Left lung (tissue), 10 donors: ENCODE data around the gene ARNT2. TPM values are rescaled to one million over a fixed set of nuclear protein-coding genes. Genes with fewer than 3 reads are reported as not detected.

Experiments used
- ATAC-seq: fragments of 200-7000 bp; cut with Tn5 transposase; one replicate; pipeline ENCODE4 v1.9.1; 2020; ENCODE audit warnings: moderate library complexity
- DNase-seq, 4 donors: peaks; one replicate each; pipeline ENCODE4 v3.0.0-alpha.2; 2013 to 2020
- H3K27ac ChIP-seq, 2 donors: fragments of 200-600 bp; sonication (generic) in 1 of 2; one replicate each; pipeline versions ENCODE4 v1.5.0 to v1.8.0; 2020 to 2021
- H3K27me3 ChIP-seq, 2 donors: fragments of 200-600 bp; sonication (generic) in 1 of 2; one replicate each; pipeline versions ENCODE4 v1.5.0 to v1.8.0; 2020 to 2021
- H3K36me3 ChIP-seq, 2 donors: fragments of 200-600 bp; sonication (generic) in 1 of 2; one replicate each; pipeline versions ENCODE4 v1.5.0 to v1.8.0; 2020 to 2021
- H3K4me1 ChIP-seq, 2 donors: fragments of 200-600 bp; one replicate each; pipeline ENCODE4 v1.8.0; 2021
- H3K4me3 ChIP-seq, 2 donors: fragments of 200-600 bp; sonication (generic) in 1 of 2; one replicate each; pipeline versions ENCODE4 v1.5.0 to v1.8.0; 2020 to 2021; ENCODE audit warnings: mild to moderate bottlenecking in 1 of 2
- H3K9me3 ChIP-seq, 2 donors: fragments of 200-600 bp; sonication (generic) in 1 of 2; one replicate each; pipeline versions ENCODE4 v1.5.0 to v1.8.0; 2020 to 2021
- intact Hi-C, 2 donors: fragments of 100-400 bp; cut with DNase I; formaldehyde crosslinking; loops; one replicate each; pipeline versions ENCODE4 v1.11.2 to v1.14.2; 2022
- polyA plus RNA-seq, 6 donors: library from polyadenylated mRNA; unstranded; fragments of 120-200 nt; gene quantifications; one replicate each; pipeline ENCODE4 v1.2.1, GENCODE V29; 2013; ENCODE audit not compliant: insufficient read length in 6 of 6
- total RNA-seq, 2 donors: library from RNA; stranded (reverse); fragmentation: NEBNext Ultra II Directional; extraction: Animal tissue kit (Norgen Biotek cat#: 25700); gene quantifications; one replicate each; pipeline ENCODE4 v1.2.1, GENCODE V29; 2021
- TF ChIP-seq, protein P1 (sequence below), 2 donors: fragments of 200-600 bp; sonication (generic) in 1 of 2; IDR thresholded peaks; one replicate each; pipeline versions ENCODE4 v1.5.0 to v1.8.0; 2021; ENCODE audit warnings: antibody characterized with exemption in 2 of 2
- donor health status: DM: no; HTN: yes; CAD: no.
- donor health status: DM: no; HTN: no; CAD: no.

The ARNT2 gene
- total and polyA plus RNA-seq, 8 donors, result 9.7 to 50.8 (median 33.7) TPM

DNA sequence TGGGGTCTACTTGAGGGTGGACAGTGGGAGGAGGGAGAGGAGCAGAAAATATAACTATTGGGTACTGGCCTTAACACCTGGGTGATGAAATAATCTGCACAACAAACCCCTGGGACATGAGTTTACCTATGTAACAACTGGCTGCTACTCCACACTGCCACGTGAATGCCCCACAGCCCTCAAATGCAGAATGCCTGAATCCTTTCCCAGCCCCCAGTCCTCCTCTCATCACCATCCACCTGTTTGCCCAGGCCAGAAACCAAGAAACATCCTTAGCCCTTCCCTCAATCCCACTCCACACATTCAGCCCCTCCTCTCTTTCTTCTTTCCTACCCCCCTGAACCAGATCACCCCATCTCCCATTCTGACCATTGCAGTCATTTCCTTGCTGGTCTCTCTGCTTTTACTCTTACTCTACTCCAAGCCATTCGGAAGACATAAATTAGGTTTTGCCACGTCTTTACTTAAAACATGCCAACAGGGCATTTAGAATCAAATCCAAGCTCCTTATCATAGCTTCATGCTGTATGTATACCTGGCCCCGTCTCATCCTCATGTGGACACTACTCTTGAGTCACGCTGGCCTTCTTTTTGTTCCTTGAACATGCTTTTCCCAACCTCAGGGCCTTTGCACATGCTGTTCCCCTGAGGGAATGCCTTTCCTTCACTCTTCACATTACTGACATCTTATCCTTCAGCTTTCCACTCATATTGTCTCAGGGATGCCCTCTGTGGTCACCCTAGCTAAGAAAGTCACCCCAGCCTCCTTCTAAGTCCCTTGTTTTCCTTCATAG, 153.5 kb downstream of the ARNT2 start:
- DNase-seq (no peak), ATAC-seq (no peak)
- Histone ChIP-seq H3K4me3 (no peak overlapping the region), H3K27me3 (no peaks in the 10 kb centered on the region), H3K4me1 (peaks cover 3 to 36% of the 10 kb centered on the region in 2 donors), H3K36me3 (no peaks in the 10 kb centered on the region), H3K9me3 (no peaks in the 10 kb centered on the region), H3K27ac (no peak overlapping the region)
- TF ChIP-seq, protein P1, sequence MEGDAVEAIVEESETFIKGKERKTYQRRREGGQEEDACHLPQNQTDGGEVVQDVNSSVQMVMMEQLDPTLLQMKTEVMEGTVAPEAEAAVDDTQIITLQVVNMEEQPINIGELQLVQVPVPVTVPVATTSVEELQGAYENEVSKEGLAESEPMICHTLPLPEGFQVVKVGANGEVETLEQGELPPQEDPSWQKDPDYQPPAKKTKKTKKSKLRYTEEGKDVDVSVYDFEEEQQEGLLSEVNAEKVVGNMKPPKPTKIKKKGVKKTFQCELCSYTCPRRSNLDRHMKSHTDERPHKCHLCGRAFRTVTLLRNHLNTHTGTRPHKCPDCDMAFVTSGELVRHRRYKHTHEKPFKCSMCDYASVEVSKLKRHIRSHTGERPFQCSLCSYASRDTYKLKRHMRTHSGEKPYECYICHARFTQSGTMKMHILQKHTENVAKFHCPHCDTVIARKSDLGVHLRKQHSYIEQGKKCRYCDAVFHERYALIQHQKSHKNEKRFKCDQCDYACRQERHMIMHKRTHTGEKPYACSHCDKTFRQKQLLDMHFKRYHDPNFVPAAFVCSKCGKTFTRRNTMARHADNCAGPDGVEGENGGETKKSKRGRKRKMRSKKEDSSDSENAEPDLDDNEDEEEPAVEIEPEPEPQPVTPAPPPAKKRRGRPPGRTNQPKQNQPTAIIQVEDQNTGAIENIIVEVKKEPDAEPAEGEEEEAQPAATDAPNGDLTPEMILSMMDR (IDR thresholded peaks at IDR 0.05), result no peak
- intact Hi-C loops, result no loop called here

GRCh38 chr15:80558631-80559319, 154.6 kb downstream of the ARNT2 start:
- TF ChIP-seq, protein P1 (IDR thresholded peaks at IDR 0.05), result no peak
- H3K9me3 ChIP-seq, result no peaks in the 10 kb centered on the region
- H3K27me3 ChIP-seq, result no peaks in the 10 kb centered on the region
- peaks cover 3 to 36% of the 10 kb centered on the region in 2 donors for H3K4me1 ChIP-seq
- H3K4me3 ChIP-seq, result no peak overlapping the region
- H3K36me3 ChIP-seq, result no peaks in the 10 kb centered on the region
- DNase-seq (no peak), ATAC-seq (peak; percentile 24)
- intact Hi-C loops, result no loop called here
- H3K27ac ChIP-seq, result peak overlapping the region in 1 of 2 donors; percentile 7

- peak in 3 of 4 donors; percentile 55 to 84 (median 76) for DNase-seq
- intact Hi-C loops, result no loop called here
- Histone ChIP-seq H3K36me3 (no peaks in the 10 kb centered on the region), H3K4me3 (no peak overlapping the region), H3K27me3 (no peaks in the 10 kb centered on the region), H3K27ac (peak overlapping the region; percentile 4 to 7), H3K9me3 (no peaks in the 10 kb centered on the region), H3K4me1 (peaks cover 3 to 34% of the 10 kb centered on the region in 2 donors)
- TF ChIP-seq, protein P1 (IDR thresholded peaks at IDR 0.05), result no peak
- ATAC-seq, result peak; percentile 69
Observed at GRCh38 chr15:80559320-80559693, 155.1 kb downstream of the ARNT2 start.

DNA sequence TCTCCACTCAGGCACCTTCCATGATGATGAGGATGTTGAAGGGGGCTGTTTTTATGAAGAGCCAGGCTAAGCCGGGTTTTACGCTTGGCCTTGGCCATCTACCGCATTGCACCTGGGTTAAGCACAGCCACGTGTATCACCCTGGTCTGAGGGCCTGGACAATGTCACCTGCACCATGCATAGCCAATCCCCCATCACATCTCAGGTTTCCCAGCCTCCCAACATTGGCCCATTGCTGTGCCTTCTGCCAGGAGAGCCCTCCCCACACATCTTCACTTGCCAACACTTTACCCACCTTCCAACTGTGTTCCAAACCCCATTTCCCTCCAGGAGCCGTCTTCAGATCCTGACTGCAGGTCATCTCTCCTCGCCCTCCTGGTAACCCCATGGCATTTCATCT, 155.6 kb downstream of the ARNT2 start:
- DNase-seq, result no peak
- Histone ChIP-seq H3K4me1 (peaks cover 3 to 30% of the 10 kb centered on the region in 2 donors), H3K4me3 (no peak overlapping the region), H3K9me3 (no peaks in the 10 kb centered on the region), H3K27me3 (no peaks in the 10 kb centered on the region), H3K36me3 (no peaks in the 10 kb centered on the region), H3K27ac (peak overlapping the region in 1 of 2 donors; percentile 4)
- intact Hi-C loops, result no loop called here
- peak; percentile 21 for ATAC-seq
- TF ChIP-seq, protein P1 (IDR thresholded peaks at IDR 0.05), result no peak
